Liver (tissue), 9 donors: ENCODE measurements around the gene RPS3. TPM values are rescaled to one million over a fixed set of nuclear protein-coding genes. Genes with fewer than 3 reads are reported as not detected.

Source experiments
- DNase-seq: peaks from one replicate; pipeline ENCODE4 v3.0.0-alpha.2; 2017; ENCODE audit warnings: low spot score
- H3K27ac ChIP-seq, 2 donors: one replicate each; pipeline ENCODE4 v1.7.0; 2013; ENCODE audit warnings: inconsistent platforms in 2 of 2, low read length in 2 of 2, control low read depth in 1 of 2, low read depth in 1 of 2, mild to moderate bottlenecking in 1 of 2
- H3K27me3 ChIP-seq, 4 donors: one replicate each; pipeline versions ENCODE4 v1.6.1 to v1.7.0; 2013; ENCODE audit warnings: low read length in 3 of 4, inconsistent platforms in 1 of 4, mild to moderate bottlenecking in 1 of 4, moderate library complexity in 1 of 4; ENCODE audit not compliant: control insufficient read depth in 4 of 4, insufficient read depth in 4 of 4
- H3K36me3 ChIP-seq, 4 donors: one replicate each; pipeline versions ENCODE4 v1.6.1 to v1.7.0; 2013; ENCODE audit warnings: low read length in 3 of 4, mild to moderate bottlenecking in 3 of 4, low read depth in 1 of 4, moderate library complexity in 1 of 4; ENCODE audit not compliant: control insufficient read depth in 4 of 4, insufficient read depth in 3 of 4
- H3K4me1 ChIP-seq, 4 donors: one replicate each; pipeline versions ENCODE4 v1.6.1 to v1.7.0; 2013; ENCODE audit warnings: low read length in 3 of 4, mild to moderate bottlenecking in 3 of 4, moderate library complexity in 1 of 4; ENCODE audit not compliant: control insufficient read depth in 4 of 4, insufficient read depth in 4 of 4
- H3K4me3 ChIP-seq, 3 donors: one replicate each; pipeline versions ENCODE4 v1.6.1 to v1.7.0; 2013; ENCODE audit warnings: low read length in 3 of 3, control low read depth in 1 of 3, low read depth in 1 of 3, mild to moderate bottlenecking in 1 of 3
- H3K9ac ChIP-seq, 2 donors: one replicate each; pipeline ENCODE4 v1.7.0; 2013; ENCODE audit warnings: low read length in 2 of 2, mild to moderate bottlenecking in 2 of 2, moderate library complexity in 2 of 2, control low read depth in 1 of 2, low read depth in 1 of 2
- H3K9me3 ChIP-seq, 4 donors: one replicate each; pipeline versions ENCODE4 v1.6.1 to v1.7.0; 2013; ENCODE audit warnings: low read length in 3 of 4; ENCODE audit not compliant: control insufficient read depth in 4 of 4
- EGR1 ChIP-seq, 2 donors: IDR thresholded peaks; 2 replicates each; pipeline ENCODE4 v1.6.1; 2016 to 2018; ENCODE audit warnings: antibody characterized with exemption in 2 of 2, low read depth in 2 of 2
- FOXA2 ChIP-seq: IDR thresholded peaks from 2 replicates; pipeline ENCODE4 v1.6.1; 2016; ENCODE audit warnings: antibody characterized with exemption
- GABPA ChIP-seq, 2 donors: IDR thresholded peaks in 1 of 2; conservative IDR thresholded peaks in 1 of 2; 2 replicates each; pipeline ENCODE4 v1.6.1; 2016; ENCODE audit warnings: antibody characterized with exemption in 2 of 2, mild to moderate bottlenecking in 1 of 2, moderate library complexity in 1 of 2
- HNF4G ChIP-seq: IDR thresholded peaks from 2 replicates; pipeline ENCODE4 v1.6.1; 2016; ENCODE audit warnings: antibody characterized with exemption
- JUND ChIP-seq, 2 donors: IDR thresholded peaks; 2 replicates each; pipeline ENCODE4 v1.6.1; 2016; ENCODE audit warnings: antibody characterized with exemption in 2 of 2
- MAX ChIP-seq: IDR thresholded peaks from 2 replicates; pipeline ENCODE4 v1.6.1; 2016; ENCODE audit warnings: antibody characterized with exemption
- NR2F2 ChIP-seq: IDR thresholded peaks from 2 replicates; pipeline ENCODE4 v1.6.1; 2016; ENCODE audit warnings: antibody characterized with exemption
- REST ChIP-seq: IDR thresholded peaks from 2 replicates; pipeline ENCODE4 v1.6.1; 2016; ENCODE audit warnings: antibody characterized with exemption, mild to moderate bottlenecking
- SP1 ChIP-seq: IDR thresholded peaks from 2 replicates; pipeline ENCODE4 v1.6.1; 2018; ENCODE audit warnings: antibody characterized with exemption, mild to moderate bottlenecking
- TAF1 ChIP-seq: conservative IDR thresholded peaks from 2 replicates; pipeline ENCODE4 v1.6.1; 2016; ENCODE audit warnings: antibody characterized with exemption, mild to moderate bottlenecking
- YY1 ChIP-seq: IDR thresholded peaks from 2 replicates; pipeline ENCODE4 v1.6.1; 2016; ENCODE audit warnings: antibody characterized with exemption, mild to moderate bottlenecking
- ZBTB33 ChIP-seq: IDR thresholded peaks from 2 replicates; pipeline ENCODE4 v1.6.1; 2016; ENCODE audit warnings: antibody characterized with exemption
- WGBS: extraction: QIAGEN DNeasy Blood & Tissue Kit; methylation state at CpG from one replicate; pipeline ENCODE4 v1.1.7; 2013; 5-methylcytosine and 5-hydroxymethylcytosine counted together
- polyA plus RNA-seq, 2 donors: library from polyadenylated mRNA; stranded (reverse) in 1 of 2; unstranded in 1 of 2; fragments of 200-250 nt in 1 of 2; fragments of >200 nt in 1 of 2; fragmentation: Nextera tagmentation in 1 of 2; extraction: Ambion mirVana in 1 of 2; gene quantifications; one replicate each; pipeline versions ENCODE4 v1.2.1 to v1.2.3, GENCODE V29; 2013 to 2015
- total RNA-seq, 2 donors: library from RNA; depleted of rRNA; stranded (reverse); fragments of >200 nt; gene quantifications; one replicate each; pipeline ENCODE4 v1.2.3, GENCODE V29; 2014
- donor health status: healthy.
- donor health status: healthy.
- donor health status: healthy.
- donor health status: healthy.
- donor health status: healthy.

The RPS3 gene
- total and polyA plus RNA-seq, 4 donors, result 289 to 1,115 (median 492) TPM

- TF ChIP-seq MAX (no peak), REST (no peak)
- Histone ChIP-seq H3K4me1 (peaks cover 4 to 18% (median 6%) of the 10 kb centered on the region in 4 donors), H3K27me3 (peaks cover 0 to 11% (median 5%) of the 10 kb centered on the region in 4 donors), H3K4me3 (peak overlapping the region in 1 of 3 donors; percentile 40), H3K27ac (no peak overlapping the region), H3K36me3 (no peaks in the 10 kb centered on the region), H3K9ac (no peak overlapping the region), H3K9me3 (peaks cover 0 to 5% (median 1%) of the 10 kb centered on the region in 4 donors)
- 26% methylated on average over 32 of the region's 32 CpGs for WGBS
- DNase-seq, result no peak
Measured at GRCh38 chr11:75430714-75431532, 31.6 kb downstream of the RPS3 start.

- 50% methylated on average over 16 of the region's 16 CpGs for WGBS
- no peak overlapping the region for H3K4me3 ChIP-seq
- no peak for TF ChIP-seq JUND (IDR thresholded peaks at IDR 0.05)
- TF ChIP-seq SP1, result no peak
- TF ChIP-seq FOXA2, result no peak
- no peak for TF ChIP-seq NR2F2
- TF ChIP-seq GABPA (IDR thresholded peaks at IDR 0.05 in 1 of 2, conservative IDR thresholded peaks at IDR 0.05 in 1 of 2), result no peak
- no peak for TF ChIP-seq EGR1 (IDR thresholded peaks at IDR 0.05; ENCODE audit: low read depth in 2 of 2)
- no peak for TF ChIP-seq ZBTB33
- TF ChIP-seq YY1, result no peak
- no peak for TF ChIP-seq HNF4G
- TF ChIP-seq TAF1, result no peak
- H3K9me3 ChIP-seq, result peaks cover 0 to 5% (median 1%) of the 10 kb centered on the region in 4 donors
- no peak overlapping the region for H3K9ac ChIP-seq
- no peaks in the 10 kb centered on the region for H3K36me3 ChIP-seq
- DNase-seq, result no peak
- no peak overlapping the region for H3K27ac ChIP-seq
- peaks cover 0 to 11% (median 5%) of the 10 kb centered on the region in 4 donors for H3K27me3 ChIP-seq
- H3K4me1 ChIP-seq, result peaks cover 4 to 18% (median 6%) of the 10 kb centered on the region in 4 donors
Measured at GRCh38 chr11:75431533-75432525, 32.5 kb downstream of the RPS3 start.
